Endothelial cell (in vitro differentiated cells): ENCODE data around the gene EPN1. TPM values are rescaled to one million over a fixed set of nuclear protein-coding genes. Genes with fewer than 3 reads are reported as not detected.

Experiments
- DNase-seq: peaks from one replicate; pipeline ENCODE4 v3.0.0; 2021; ENCODE audit warnings: low spot score
- H3K27ac Mint-ChIP-seq: one replicate; pipeline ENCODE4 v1.8.0; 2021; ENCODE audit warnings: mixed read lengths, inconsistent platforms; ENCODE audit not compliant: unreplicated experiment
- H3K27me3 Mint-ChIP-seq: one replicate; pipeline ENCODE4 v1.8.0; 2021; ENCODE audit warnings: mild to moderate bottlenecking, moderate library complexity, mixed read lengths, inconsistent platforms; ENCODE audit not compliant: unreplicated experiment
- H3K36me3 Mint-ChIP-seq: one replicate; pipeline ENCODE4 v1.8.0; 2021; ENCODE audit warnings: mild to moderate bottlenecking, low read depth, mixed read lengths, inconsistent platforms; ENCODE audit not compliant: unreplicated experiment
- H3K4me1 Mint-ChIP-seq: one replicate; pipeline ENCODE4 v1.8.0; 2021; ENCODE audit warnings: mild to moderate bottlenecking, mixed read lengths, inconsistent platforms; ENCODE audit not compliant: unreplicated experiment
- H3K4me3 Mint-ChIP-seq: one replicate; pipeline ENCODE4 v1.8.0; 2021; ENCODE audit warnings: mild to moderate bottlenecking, mixed read lengths, inconsistent platforms; ENCODE audit not compliant: unreplicated experiment
- H3K9me3 Mint-ChIP-seq: one replicate; pipeline ENCODE4 v1.8.0; 2021; ENCODE audit warnings: mixed read lengths, inconsistent platforms; ENCODE audit not compliant: unreplicated experiment
- total RNA-seq: library from RNA; stranded (reverse); fragmentation: NEBNext Ultra II Directional; extraction: Animal tissue kit (Norgen Biotek cat#: 25700); gene quantifications from one replicate; pipeline ENCODE4 v1.2.1, GENCODE V29; 2021; ENCODE audit not compliant: unreplicated experiment
- TF ChIP-seq, protein P1 (sequence below): fragments of 200-600 bp; sonication (generic); IDR thresholded peaks from one replicate; pipeline ENCODE4 v1.5.0; 2021; ENCODE audit warnings: antibody characterized with exemption; ENCODE audit not compliant: unreplicated experiment

EPN1 gene
- total RNA-seq, 1 donor from 2014 or later: 250 TPM

DNA sequence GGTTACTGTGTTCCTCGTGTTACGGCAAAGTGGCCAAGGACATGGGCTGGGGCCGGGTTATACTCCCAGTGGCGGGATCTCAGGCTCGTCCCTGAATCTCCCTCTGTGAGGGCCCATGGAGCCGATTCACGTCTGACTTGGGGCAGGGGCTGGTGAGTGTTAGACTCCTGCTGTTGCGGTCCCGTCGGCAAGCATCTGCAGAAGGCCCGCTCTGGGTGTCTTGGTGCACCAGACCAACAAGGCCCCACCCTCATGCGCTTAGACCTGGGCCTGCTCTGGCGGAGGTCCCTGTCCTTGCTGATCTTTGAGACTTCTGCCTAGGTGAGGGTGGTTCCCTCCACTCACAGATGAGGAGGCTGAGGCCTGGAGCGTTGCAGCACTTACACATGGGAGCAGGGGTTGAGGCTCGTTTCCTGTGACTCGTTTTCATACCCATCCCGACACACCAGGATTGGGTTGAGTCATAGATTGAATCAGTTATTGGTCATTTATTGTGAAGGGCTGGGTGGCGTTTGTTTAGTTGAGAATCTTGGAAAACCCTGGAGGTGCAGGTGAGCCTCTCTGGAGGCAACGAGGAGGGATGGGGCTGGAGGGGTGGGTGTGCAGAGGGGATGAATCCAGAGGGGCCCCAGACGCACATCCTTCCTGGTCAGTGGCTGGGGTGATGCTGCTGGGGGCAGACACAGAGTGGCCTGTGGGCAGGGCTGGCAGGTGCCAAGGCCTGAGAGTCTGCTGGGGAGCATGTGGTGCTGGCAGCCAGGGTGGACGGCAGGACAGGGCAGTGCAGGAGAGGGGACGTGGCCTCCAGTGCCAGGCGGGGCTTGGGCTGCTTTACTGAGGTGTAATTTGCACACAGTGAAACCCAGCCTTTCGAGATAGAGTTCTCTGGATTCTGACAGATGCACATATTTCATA is 4.6 kb downstream of the EPN1 start:
- Mint-ChIP-seq H3K4me1 (peaks cover 45% of the 10 kb centered on the region), H3K4me3 (peak overlapping the region; percentile 83), H3K9me3 (no peaks in the 10 kb centered on the region), H3K27me3 (peaks cover 23% of the 10 kb centered on the region), H3K27ac (peak overlapping the region; percentile 72), H3K36me3 (peaks cover 38% of the 10 kb centered on the region)
- TF ChIP-seq, protein P1, sequence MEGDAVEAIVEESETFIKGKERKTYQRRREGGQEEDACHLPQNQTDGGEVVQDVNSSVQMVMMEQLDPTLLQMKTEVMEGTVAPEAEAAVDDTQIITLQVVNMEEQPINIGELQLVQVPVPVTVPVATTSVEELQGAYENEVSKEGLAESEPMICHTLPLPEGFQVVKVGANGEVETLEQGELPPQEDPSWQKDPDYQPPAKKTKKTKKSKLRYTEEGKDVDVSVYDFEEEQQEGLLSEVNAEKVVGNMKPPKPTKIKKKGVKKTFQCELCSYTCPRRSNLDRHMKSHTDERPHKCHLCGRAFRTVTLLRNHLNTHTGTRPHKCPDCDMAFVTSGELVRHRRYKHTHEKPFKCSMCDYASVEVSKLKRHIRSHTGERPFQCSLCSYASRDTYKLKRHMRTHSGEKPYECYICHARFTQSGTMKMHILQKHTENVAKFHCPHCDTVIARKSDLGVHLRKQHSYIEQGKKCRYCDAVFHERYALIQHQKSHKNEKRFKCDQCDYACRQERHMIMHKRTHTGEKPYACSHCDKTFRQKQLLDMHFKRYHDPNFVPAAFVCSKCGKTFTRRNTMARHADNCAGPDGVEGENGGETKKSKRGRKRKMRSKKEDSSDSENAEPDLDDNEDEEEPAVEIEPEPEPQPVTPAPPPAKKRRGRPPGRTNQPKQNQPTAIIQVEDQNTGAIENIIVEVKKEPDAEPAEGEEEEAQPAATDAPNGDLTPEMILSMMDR: no peak
- DNase-seq: no peak

DNA sequence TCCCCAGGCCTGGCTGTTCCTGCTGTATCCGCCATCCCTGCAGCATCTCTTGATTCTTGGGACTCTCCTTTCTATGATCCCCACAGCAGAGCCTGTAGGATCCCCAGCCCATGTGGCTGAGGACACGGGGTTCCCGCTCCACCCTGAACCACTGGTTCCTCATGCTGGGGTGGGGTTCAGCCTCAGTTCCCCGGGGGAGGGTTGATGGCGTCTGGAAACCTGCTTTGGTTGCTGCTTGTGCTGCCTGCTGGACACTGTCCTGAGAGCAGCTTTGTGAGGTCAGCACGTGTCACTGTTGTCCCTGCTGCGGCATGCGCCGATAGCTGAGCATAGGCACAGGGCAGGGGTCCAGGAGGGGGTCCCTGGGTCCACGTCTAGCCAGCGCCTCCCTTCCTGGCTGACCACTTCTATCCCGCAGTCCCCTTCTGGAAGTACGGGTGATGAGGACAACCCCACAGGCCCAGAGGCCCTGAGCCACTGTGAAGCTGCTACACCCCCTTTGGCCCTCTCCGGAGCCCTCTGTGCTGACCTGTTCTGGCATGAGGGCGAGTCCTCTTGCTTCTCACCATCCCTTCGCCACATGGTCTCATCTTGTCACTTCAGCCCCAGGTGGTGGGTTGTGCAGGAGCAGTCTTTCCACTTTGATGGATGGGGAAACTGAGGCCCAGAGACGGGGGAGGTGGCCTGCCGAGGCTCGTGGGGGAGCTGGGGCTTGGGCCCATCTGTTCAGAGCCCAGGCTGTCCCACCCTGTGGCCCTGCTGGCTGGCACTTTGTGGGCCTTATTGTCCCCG is 5.5 kb downstream of the EPN1 start:
- peaks cover 38% of the 10 kb centered on the region for H3K36me3 Mint-ChIP-seq
- no peaks in the 10 kb centered on the region for H3K9me3 Mint-ChIP-seq
- DNase-seq: no peak
- peaks cover 45% of the 10 kb centered on the region for H3K4me1 Mint-ChIP-seq
- no peak overlapping the region for H3K27ac Mint-ChIP-seq
- H3K4me3 Mint-ChIP-seq: peak overlapping the region; percentile 83
- peaks cover 21% of the 10 kb centered on the region for H3K27me3 Mint-ChIP-seq
- TF ChIP-seq, protein P1: no peak

DNA sequence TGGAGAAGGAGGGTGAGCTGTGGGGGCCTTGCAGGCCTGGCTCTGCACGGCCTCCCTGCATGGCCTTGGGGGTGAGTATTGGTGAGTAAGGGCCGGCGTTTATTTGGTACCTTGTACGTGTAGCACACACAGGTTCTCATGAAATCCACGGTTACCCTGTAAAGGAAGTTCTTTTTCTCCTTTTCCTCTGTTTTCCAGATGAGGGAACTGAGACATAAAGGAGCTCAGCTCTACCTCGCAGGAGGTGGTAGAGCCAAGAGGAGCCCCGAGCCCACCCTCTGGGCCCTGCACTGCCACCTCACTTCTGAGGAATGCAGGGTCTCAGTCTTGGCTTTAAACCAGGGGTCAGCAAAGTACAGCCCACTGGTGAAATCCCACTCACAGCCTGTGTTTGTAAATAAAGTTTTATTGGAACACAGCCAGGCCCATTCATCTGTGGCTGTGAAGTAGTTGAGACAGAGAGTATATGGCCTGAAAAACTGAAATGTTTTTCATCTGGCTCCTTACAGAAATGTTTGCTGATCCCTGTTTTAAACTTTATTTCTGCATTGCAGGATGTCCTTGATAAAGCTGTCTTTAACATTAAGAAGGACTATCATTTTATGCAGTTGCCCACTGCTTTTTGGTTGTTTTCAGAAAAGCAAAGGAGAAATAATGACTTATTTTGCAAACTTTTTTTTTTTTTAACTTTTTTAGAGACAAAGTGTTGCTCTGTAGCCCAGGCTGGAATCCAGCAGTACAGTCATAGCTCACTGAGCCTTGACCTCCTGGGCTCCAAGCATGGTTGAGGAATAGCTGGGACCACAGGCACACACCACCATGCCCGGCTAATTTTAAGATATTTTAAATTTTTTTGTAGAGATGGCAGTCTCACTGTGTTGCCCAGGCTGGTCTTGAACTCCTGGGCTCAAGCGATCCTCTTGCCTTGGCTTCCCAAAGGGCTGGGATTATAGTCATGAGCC is 6.4 kb downstream of the EPN1 start:
- Mint-ChIP-seq H3K4me1 (peaks cover 38% of the 10 kb centered on the region), H3K4me3 (peak overlapping the region; percentile 47), H3K36me3 (peaks cover 41% of the 10 kb centered on the region), H3K9me3 (no peaks in the 10 kb centered on the region), H3K27me3 (peaks cover 14% of the 10 kb centered on the region), H3K27ac (no peak overlapping the region)
- no peak for DNase-seq
- TF ChIP-seq, protein P1: no peak

DNA sequence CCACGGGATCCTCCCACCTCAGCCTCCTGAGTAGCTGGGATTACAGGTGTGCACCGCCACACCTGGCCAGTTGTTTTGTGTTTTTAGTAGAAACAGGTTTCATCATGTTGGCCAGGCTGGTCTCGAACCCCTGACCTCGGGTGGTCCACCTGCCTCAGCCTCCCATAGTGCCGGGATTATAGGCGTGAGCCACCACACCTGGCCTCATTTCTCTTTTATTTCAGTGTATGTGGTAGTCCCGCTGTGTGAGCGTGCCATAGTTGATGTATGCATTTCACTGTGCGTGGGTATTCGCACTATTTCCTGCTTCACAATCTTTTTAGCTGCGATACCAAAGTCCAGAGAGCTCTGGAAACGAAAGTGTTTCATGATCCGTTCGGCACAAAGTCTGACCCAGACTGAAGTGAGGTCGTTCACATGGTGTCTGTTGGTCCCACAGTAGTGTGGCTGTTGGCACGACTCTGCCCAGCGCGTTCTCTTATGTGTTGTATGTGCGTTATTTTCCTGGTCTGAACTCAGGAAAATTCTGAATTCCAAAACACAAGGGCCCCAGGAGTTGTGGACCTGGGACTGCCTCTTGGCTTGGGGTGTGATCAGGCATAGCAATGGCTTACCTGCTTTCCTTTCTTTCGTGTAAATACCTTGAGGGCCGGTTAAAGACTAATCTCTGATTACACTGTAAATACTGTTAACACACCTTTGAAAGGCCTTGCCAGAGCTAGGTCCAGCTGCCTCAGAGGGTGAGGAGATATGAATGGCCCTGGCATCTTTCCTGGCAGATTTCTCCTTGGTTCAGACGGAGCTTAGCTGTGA is 8.6 kb downstream of the EPN1 start:
- TF ChIP-seq, protein P1: no peak
- no peak overlapping the region for H3K27ac Mint-ChIP-seq
- peaks cover 15% of the 10 kb centered on the region for H3K4me1 Mint-ChIP-seq
- no peaks in the 10 kb centered on the region for H3K9me3 Mint-ChIP-seq
- H3K36me3 Mint-ChIP-seq: peaks cover 27% of the 10 kb centered on the region
- peaks cover 9% of the 10 kb centered on the region for H3K27me3 Mint-ChIP-seq
- no peak overlapping the region for H3K4me3 Mint-ChIP-seq
- DNase-seq: no peak
